ENCODE measurements around the gene FRMD5. TPM values are rescaled to one million over a fixed set of nuclear protein-coding genes. Genes with fewer than 3 reads are reported as not detected.
"Not testable (repeated sequence)": the region's sequence is repeated elsewhere in the genome, so short reads cannot be mapped to it uniquely, and the experiment has no call there.

FRMD5 gene
- total RNA-seq, 2 donors from 2014 or later: 25.5 to 52.3 TPM

DNA sequence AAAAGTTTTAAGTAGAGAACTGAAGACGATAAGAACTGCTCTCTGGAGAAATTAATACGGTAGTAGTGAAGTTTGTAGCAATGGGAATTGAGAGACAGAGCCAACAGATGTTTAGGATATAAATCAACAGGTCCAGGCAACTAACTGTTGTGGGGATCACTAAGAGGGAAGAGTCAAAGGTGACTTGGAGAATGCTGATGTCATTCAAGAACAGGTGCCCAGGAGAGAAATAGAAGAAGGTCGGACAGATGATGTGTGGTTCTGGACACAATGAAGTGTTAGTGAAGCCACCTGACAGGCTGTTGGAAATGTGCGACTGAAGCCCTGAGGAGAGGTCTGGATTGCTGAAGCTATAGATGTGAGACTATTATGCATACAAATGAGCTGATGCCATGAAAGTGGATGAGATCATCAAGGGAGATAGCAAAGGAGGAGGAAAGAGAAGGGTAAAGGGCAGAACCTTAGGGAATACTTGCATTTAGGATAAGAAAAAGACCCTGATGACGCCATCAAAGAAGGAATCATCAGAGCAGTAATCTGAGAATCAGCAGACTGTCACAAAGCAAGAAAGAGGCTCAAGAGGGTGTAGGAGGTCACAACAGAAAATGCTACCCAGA is 183.7 kb downstream of the FRMD5 start:
- H3K4me1 ChIP-seq: no peaks in the 10 kb centered on the region
- H3K27me3 ChIP-seq: no peaks in the 10 kb centered on the region
- H3K27ac ChIP-seq: no peak overlapping the region
- no peak for DNase-seq (ENCODE audit: low spot score)
- H3K36me3 ChIP-seq: no peaks in the 10 kb centered on the region
- TF ChIP-seq, protein P1, sequence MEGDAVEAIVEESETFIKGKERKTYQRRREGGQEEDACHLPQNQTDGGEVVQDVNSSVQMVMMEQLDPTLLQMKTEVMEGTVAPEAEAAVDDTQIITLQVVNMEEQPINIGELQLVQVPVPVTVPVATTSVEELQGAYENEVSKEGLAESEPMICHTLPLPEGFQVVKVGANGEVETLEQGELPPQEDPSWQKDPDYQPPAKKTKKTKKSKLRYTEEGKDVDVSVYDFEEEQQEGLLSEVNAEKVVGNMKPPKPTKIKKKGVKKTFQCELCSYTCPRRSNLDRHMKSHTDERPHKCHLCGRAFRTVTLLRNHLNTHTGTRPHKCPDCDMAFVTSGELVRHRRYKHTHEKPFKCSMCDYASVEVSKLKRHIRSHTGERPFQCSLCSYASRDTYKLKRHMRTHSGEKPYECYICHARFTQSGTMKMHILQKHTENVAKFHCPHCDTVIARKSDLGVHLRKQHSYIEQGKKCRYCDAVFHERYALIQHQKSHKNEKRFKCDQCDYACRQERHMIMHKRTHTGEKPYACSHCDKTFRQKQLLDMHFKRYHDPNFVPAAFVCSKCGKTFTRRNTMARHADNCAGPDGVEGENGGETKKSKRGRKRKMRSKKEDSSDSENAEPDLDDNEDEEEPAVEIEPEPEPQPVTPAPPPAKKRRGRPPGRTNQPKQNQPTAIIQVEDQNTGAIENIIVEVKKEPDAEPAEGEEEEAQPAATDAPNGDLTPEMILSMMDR (IDR thresholded peaks at IDR 0.05): no peak
- no peaks in the 10 kb centered on the region for H3K9me3 ChIP-seq
- no peak overlapping the region for H3K4me3 ChIP-seq

GRCh38 chr15:44010089-44010488 is 185.0 kb downstream of the FRMD5 start:
- Histone ChIP-seq H3K36me3 (no peaks in the 10 kb centered on the region), H3K4me1 (no peaks in the 10 kb centered on the region), H3K27ac (no peak overlapping the region), H3K4me3 (no peak overlapping the region), H3K9me3 (no peaks in the 10 kb centered on the region), H3K27me3 (no peaks in the 10 kb centered on the region)
- TF ChIP-seq, protein P1 (IDR thresholded peaks at IDR 0.05): no peak
- DNase-seq (ENCODE audit: low spot score): no peak

- H3K4me1 ChIP-seq: no peaks in the 10 kb centered on the region
- TF ChIP-seq, protein P1 (IDR thresholded peaks at IDR 0.05): no peak
- no peak overlapping the region for H3K4me3 ChIP-seq
- DNase-seq (ENCODE audit: low spot score): no peak
- no peaks in the 10 kb centered on the region for H3K27me3 ChIP-seq
- no peak overlapping the region for H3K27ac ChIP-seq
- no peaks in the 10 kb centered on the region for H3K36me3 ChIP-seq
- no peaks in the 10 kb centered on the region for H3K9me3 ChIP-seq
These were observed 186.0 kb downstream of the FRMD5 start for GRCh38 chr15:44009038-44009437.

DNA sequence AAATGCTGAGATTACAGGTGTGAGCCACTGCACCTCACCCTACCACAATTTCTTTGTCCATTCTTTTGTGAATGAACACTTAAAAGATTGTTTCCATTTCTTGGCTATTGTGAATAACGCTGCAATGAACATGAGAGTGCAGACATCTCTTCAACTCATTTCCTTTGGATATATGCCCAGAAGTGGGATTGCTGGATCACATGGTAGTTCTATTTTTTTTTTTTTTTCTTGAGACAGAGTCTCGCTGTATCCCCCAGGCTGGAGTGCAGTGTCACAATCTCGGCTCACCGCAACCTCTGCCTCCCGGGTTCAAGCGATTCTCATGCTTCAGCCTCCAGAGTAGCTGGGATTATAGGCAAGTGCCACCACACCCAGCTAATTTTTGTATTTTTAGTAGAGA is 194.8 kb downstream of the FRMD5 start:
- DNase-seq (ENCODE audit: low spot score); H3K36me3 ChIP-seq; H3K9me3 ChIP-seq; H3K27me3 ChIP-seq; H3K4me3 ChIP-seq; H3K27ac ChIP-seq: not testable (repeated sequence)
- H3K4me1 ChIP-seq: peaks cover 0 to 21% of the 10 kb centered on the region in 2 donors

GRCh38 chr15:43998607-43999006 is 196.5 kb downstream of the FRMD5 start:
- peak overlapping the region; percentile 4 to 25 for H3K27ac ChIP-seq
- H3K9me3 ChIP-seq: no peaks in the 10 kb centered on the region
- TF ChIP-seq, protein P1 (IDR thresholded peaks at IDR 0.05): no peak
- no peaks in the 10 kb centered on the region for H3K27me3 ChIP-seq
- no peaks in the 10 kb centered on the region for H3K36me3 ChIP-seq
- H3K4me1 ChIP-seq: peaks cover 0 to 21% of the 10 kb centered on the region in 2 donors
- H3K4me3 ChIP-seq: peak overlapping the region in 1 of 2 donors; percentile 4
- peak; percentile 75 for DNase-seq (ENCODE audit: low spot score)

GRCh38 chr15:43991206-43991605 is 203.9 kb downstream of the FRMD5 start:
- Histone ChIP-seq H3K27ac (no peak overlapping the region), H3K4me3 (no peak overlapping the region), H3K9me3 (no peaks in the 10 kb centered on the region), H3K36me3 (no peaks in the 10 kb centered on the region), H3K27me3 (no peaks in the 10 kb centered on the region), H3K4me1 (no peaks in the 10 kb centered on the region)
- TF ChIP-seq, protein P1 (IDR thresholded peaks at IDR 0.05): no peak
- no peak for DNase-seq (ENCODE audit: low spot score)

All from right atrium auricular region (tissue), 2 donors.